Esophagus muscularis mucosa (tissue), 3 donors: ENCODE results near the gene HAPLN3.

Experiments
- CTCF ChIP-seq, 3 experiments: fragments of 200-600 bp in 2 of 3; fragments of 450-650 bp in 1 of 3; sonication (generic) in 2 of 3; IDR thresholded peaks; one replicate each; pipeline ENCODE4 v1.5.1; 2017 to 2019; ENCODE audit warnings: antibody characterized with exemption in 3 of 3, mild to moderate bottlenecking in 2 of 3, moderate library complexity in 1 of 3
- POLR2A ChIP-seq: fragments of 450-650 bp; IDR thresholded peaks from one replicate; pipeline ENCODE4 v1.6.1; 2017; ENCODE audit warnings: antibody characterized with exemption, moderate library complexity, mild to moderate bottlenecking, low read depth
- POLR2AphosphoS5 ChIP-seq, 2 donors: sonication (generic); formaldehyde crosslinking; IDR thresholded peaks; one replicate each; pipeline ENCODE4 v1.6.1; 2017; ENCODE audit warnings: antibody characterized with exemption in 2 of 2

- no peak for TF ChIP-seq CTCF (IDR thresholded peaks at IDR 0.05)
- no peak for TF ChIP-seq POLR2AphosphoS5 (IDR thresholded peaks at IDR 0.05)
- TF ChIP-seq POLR2A, result no peak
These were observed 56.7 kb downstream of the HAPLN3 start for GRCh38 chr15:88838667-88839066.
